Right lobe of liver (tissue), 6 donors: Measurements from ENCODE around the gene RABL6. TPM values are rescaled to one million over a fixed set of nuclear protein-coding genes. Genes with fewer than 3 reads are reported as not detected.
A peak's percentile ranks its signal among the peaks of the same experiment; 100 is the strongest.

Source experiments
- ATAC-seq, 4 donors: fragments of 200-7000 bp; cut with Tn5 transposase; one replicate each; pipeline ENCODE4 v1.9.1; 2020; ENCODE audit warnings: mild to moderate bottlenecking in 4 of 4, moderate library complexity in 4 of 4
- DNase-seq, 3 donors: peaks; one replicate each; pipeline ENCODE4 v3.0.0-alpha.2; 2020
- H3K27ac ChIP-seq, 3 donors: fragments of 200-600 bp; one replicate each; pipeline ENCODE4 v1.8.0; 2022
- H3K27me3 ChIP-seq, 2 donors: fragments of 200-600 bp; one replicate each; pipeline ENCODE4 v1.8.0; 2022
- H3K36me3 ChIP-seq, 4 donors: fragments of 200-600 bp; sonication (generic) in 1 of 4; one replicate each; pipeline versions ENCODE4 v1.5.1 to v1.8.0; 2017 to 2022; ENCODE audit warnings: control low read depth in 1 of 4
- H3K4me1 ChIP-seq, 4 donors: fragments of 200-600 bp; sonication (generic) in 1 of 4; one replicate each; pipeline versions ENCODE4 v1.5.1 to v1.8.0; 2017 to 2022; ENCODE audit warnings: control low read depth in 1 of 4
- H3K4me3 ChIP-seq, 3 donors: fragments of 200-600 bp; one replicate each; pipeline ENCODE4 v1.8.0; 2022
- H3K9me3 ChIP-seq, 4 donors: fragments of 200-600 bp; sonication (generic) in 1 of 4; one replicate each; pipeline versions ENCODE4 v1.5.1 to v1.8.0; 2017 to 2022; ENCODE audit warnings: control low read depth in 1 of 4
- POLR2A ChIP-seq: fragments of 450-650 bp; IDR thresholded peaks from one replicate; pipeline ENCODE4 v1.6.1; 2017; ENCODE audit warnings: antibody characterized with exemption, mild to moderate bottlenecking
- WGBS: methylation state at CpG from one replicate; pipeline ENCODE4 v1.1.6; 2018; ENCODE audit warnings: low coverage, low lambda C conversion rate; ENCODE audit not compliant: insufficient coverage; ENCODE audit errors: missing lambda C conversion rate; 5-methylcytosine and 5-hydroxymethylcytosine counted together
- intact Hi-C, 2 donors: fragments of 100-400 bp; cut with DNase I; formaldehyde crosslinking; loops; one replicate each; pipeline versions ENCODE4 v1.11.2 to v1.14.1; 2022
- total RNA-seq, 6 experiments: library from RNA; depleted of rRNA in 2 of 6; stranded (reverse); fragments of >200 nt in 2 of 6; fragmentation: NEBNext Ultra II Directional in 3 of 6; extraction: Animal tissue kit (Norgen Biotek cat#: 25700) in 3 of 6; gene quantifications; one replicate each; pipeline versions ENCODE4 v1.1.0 to v1.2.4, GENCODE V29; 2016 to 2023
- TF ChIP-seq, protein P1 (sequence below), 4 donors: fragments of 200-600 bp in 3 of 4; fragments of 450-650 bp in 1 of 4; IDR thresholded peaks; one replicate each; pipeline versions ENCODE4 v1.5.1 to v1.8.0; 2016 to 2022; ENCODE audit warnings: antibody characterized with exemption in 4 of 4, mild to moderate bottlenecking in 2 of 4
- donor health status: DM: no; HTN: yes; CAD: no.
- donor health status: DM: no; HTN: no; CAD: no.
- donor health status: DM: no; HTN: no; CAD: no.
- donor health status: DM: no; HTN: yes; CAD: no.
- donor health status: DM: no; HTN: yes; CAD: no.

RABL6 gene
- total RNA-seq, 6 experiments from 2014 or later = 8.0 to 14.8 (median 12.4) TPM

DNA sequence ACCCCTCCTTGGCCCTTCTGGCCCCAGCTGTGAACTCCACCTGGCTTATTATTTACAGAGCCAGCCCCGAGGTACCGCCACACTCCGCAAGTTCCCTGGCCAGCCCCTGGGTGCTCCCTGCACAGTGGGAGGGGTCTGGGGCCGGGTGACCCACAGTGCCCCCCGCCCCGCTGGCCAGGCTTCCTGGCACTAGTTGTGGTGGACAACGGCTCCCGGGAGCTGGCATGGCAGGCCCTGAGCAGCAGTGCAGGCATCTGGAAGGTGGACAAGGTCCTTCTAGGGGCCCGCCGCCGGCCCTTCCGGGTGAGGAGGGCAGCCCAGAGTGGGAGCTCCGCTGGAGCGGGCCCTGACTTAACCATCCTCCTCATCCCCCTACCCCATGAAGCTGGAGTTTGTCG lies 48.3 kb downstream of the RABL6 start:
- Histone ChIP-seq H3K4me1 (peaks cover 0 to 38% (median 17%) of the 10 kb centered on the region in 4 donors), H3K27me3 (no peaks in the 10 kb centered on the region), H3K9me3 (no peaks in the 10 kb centered on the region), H3K36me3 (peaks cover 0 to 2% (median under 1%) of the 10 kb centered on the region in 4 donors), H3K27ac (no peak overlapping the region), H3K4me3 (no peak overlapping the region)
- DNase-seq = peak in 2 of 3 donors; percentile 28 to 48
- intact Hi-C loops = no loop called here
- no CpG with 5 or more reads among the region's 15 CpGs for WGBS
- ATAC-seq = no peak
- TF ChIP-seq POLR2A = no peak
- TF ChIP-seq, protein P1, sequence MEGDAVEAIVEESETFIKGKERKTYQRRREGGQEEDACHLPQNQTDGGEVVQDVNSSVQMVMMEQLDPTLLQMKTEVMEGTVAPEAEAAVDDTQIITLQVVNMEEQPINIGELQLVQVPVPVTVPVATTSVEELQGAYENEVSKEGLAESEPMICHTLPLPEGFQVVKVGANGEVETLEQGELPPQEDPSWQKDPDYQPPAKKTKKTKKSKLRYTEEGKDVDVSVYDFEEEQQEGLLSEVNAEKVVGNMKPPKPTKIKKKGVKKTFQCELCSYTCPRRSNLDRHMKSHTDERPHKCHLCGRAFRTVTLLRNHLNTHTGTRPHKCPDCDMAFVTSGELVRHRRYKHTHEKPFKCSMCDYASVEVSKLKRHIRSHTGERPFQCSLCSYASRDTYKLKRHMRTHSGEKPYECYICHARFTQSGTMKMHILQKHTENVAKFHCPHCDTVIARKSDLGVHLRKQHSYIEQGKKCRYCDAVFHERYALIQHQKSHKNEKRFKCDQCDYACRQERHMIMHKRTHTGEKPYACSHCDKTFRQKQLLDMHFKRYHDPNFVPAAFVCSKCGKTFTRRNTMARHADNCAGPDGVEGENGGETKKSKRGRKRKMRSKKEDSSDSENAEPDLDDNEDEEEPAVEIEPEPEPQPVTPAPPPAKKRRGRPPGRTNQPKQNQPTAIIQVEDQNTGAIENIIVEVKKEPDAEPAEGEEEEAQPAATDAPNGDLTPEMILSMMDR (IDR thresholded peaks at IDR 0.05) = no peak

DNA sequence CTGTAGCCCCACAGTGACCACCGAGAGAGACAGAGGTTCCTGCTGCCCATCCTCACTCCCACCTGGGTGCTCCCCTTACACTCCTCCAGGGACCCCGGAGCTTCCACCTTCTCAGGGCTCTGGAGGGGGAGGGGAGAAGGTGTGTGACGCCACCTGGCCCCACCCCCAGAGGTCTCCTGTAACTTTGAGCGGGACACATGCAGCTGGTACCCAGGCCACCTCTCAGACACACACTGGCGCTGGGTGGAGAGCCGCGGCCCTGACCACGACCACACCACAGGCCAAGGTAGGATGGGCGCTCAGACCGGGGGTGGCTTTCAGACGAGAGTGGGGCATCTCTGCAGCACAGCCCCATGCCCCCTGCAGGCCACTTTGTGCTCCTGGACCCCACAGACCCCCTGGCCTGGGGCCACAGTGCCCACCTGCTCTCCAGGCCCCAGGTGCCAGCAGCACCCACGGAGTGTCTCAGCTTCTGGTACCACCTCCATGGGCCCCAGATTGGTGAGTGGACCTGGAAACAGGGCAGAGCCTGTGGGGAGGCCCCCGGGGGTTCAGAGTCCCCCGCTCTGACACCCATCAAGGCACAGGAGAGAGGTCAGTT lies 48.9 kb downstream of the RABL6 start:
- H3K36me3 ChIP-seq = peaks cover 0 to 6% (median 4%) of the 10 kb centered on the region in 4 donors
- DNase-seq (peak in 1 of 3 donors; percentile 53), ATAC-seq (no peak)
- no peak overlapping the region for H3K27ac ChIP-seq
- intact Hi-C loops = no loop called here
- no CpG with 5 or more reads among the region's 14 CpGs for WGBS
- TF ChIP-seq, protein P1 (IDR thresholded peaks at IDR 0.05) = peak in 1 of 4 donors; percentile 2
- no peak for TF ChIP-seq POLR2A
- no peaks in the 10 kb centered on the region for H3K9me3 ChIP-seq
- peaks cover 0 to 32% (median 14%) of the 10 kb centered on the region in 4 donors for H3K4me1 ChIP-seq
- H3K4me3 ChIP-seq = no peak overlapping the region
- H3K27me3 ChIP-seq = no peaks in the 10 kb centered on the region

DNA sequence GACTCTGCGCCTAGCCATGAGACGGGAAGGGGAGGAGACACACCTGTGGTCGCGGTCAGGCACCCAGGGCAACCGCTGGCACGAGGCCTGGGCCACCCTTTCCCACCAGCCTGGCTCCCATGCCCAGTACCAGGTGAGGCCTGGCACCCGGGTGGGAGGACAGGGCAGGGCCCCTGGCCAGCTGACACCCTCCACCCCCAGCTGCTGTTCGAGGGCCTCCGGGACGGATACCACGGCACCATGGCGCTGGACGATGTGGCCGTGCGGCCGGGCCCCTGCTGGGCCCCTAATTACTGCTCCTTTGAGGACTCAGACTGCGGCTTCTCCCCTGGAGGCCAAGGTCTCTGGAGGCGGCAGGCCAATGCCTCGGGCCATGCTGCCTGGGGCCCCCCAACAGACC lies 49.4 kb downstream of the RABL6 start:
- ATAC-seq = no peak
- DNase-seq = peak; percentile 35 to 57 (median 53)
- no peak overlapping the region for H3K4me3 ChIP-seq
- no peaks in the 10 kb centered on the region for H3K27me3 ChIP-seq
- H3K9me3 ChIP-seq = no peaks in the 10 kb centered on the region
- peaks cover 0 to 28% (median 12%) of the 10 kb centered on the region in 4 donors for H3K4me1 ChIP-seq
- TF ChIP-seq, protein P1 (IDR thresholded peaks at IDR 0.05) = no peak
- TF ChIP-seq POLR2A = no peak
- intact Hi-C loops = no loop called here
- H3K27ac ChIP-seq = no peak overlapping the region
- H3K36me3 ChIP-seq = peaks cover 0 to 11% (median 7%) of the 10 kb centered on the region in 4 donors
- no CpG with 5 or more reads among the region's 19 CpGs for WGBS

DNA sequence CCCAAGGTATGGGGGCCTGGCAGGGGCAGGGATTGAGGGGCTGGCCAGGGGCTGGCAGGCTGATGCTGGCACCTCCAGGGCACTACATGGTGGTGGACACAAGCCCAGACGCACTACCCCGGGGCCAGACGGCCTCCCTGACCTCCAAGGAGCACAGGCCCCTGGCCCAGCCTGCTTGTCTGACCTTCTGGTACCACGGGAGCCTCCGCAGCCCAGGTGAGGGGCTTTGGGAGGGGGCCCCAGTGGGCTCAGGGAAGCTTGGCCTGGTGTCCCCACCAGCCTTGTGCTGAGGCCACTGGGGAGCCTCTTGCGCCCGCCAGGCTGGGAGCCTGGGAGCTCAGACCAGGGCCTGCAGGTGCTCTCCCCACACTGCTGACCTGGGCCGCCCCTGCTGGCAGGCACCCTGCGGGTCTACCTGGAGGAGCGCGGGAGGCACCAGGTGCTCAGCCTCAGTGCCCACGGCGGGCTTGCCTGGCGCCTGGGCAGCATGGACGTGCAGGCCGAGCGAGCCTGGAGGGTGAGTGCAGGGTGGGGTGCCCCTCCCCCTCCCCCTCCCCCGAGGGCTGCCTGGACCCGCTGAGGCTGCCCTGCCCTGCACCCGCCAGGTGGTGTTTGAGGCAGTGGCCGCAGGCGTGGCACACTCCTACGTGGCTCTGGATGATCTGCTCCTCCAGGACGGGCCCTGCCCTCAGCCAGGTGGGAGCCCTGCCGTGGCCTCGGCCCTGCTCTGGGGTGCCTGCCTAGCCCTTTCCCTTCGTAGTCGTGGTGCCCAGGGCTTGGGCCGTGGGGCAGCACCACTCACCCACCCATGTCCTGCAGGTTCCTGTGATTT lies 50.0 kb downstream of the RABL6 start:
- H3K27me3 ChIP-seq = no peaks in the 10 kb centered on the region
- H3K36me3 ChIP-seq = peaks cover 0 to 17% (median 10%) of the 10 kb centered on the region in 4 donors
- DNase-seq (peak; percentile 25 to 58 (median 51)), ATAC-seq (no peak)
- H3K4me1 ChIP-seq = peaks cover 0 to 22% (median 10%) of the 10 kb centered on the region in 4 donors
- WGBS = no CpG with 5 or more reads among the region's 29 CpGs
- no peak overlapping the region for H3K4me3 ChIP-seq
- TF ChIP-seq POLR2A = no peak
- TF ChIP-seq, protein P1 (IDR thresholded peaks at IDR 0.05) = no peak
- H3K9me3 ChIP-seq = no peaks in the 10 kb centered on the region
- intact Hi-C loops = no loop called here
- H3K27ac ChIP-seq = peak overlapping the region in 1 of 3 donors; percentile 89
